Measurements from ENCODE around the gene SCAF4. TPM values are rescaled to one million over a fixed set of nuclear protein-coding genes. Genes with fewer than 3 reads are reported as not detected.

The SCAF4 gene
- total and polyA plus RNA-seq, 4 donors = 7.1 to 11.1 (median 9.3) TPM

DNA sequence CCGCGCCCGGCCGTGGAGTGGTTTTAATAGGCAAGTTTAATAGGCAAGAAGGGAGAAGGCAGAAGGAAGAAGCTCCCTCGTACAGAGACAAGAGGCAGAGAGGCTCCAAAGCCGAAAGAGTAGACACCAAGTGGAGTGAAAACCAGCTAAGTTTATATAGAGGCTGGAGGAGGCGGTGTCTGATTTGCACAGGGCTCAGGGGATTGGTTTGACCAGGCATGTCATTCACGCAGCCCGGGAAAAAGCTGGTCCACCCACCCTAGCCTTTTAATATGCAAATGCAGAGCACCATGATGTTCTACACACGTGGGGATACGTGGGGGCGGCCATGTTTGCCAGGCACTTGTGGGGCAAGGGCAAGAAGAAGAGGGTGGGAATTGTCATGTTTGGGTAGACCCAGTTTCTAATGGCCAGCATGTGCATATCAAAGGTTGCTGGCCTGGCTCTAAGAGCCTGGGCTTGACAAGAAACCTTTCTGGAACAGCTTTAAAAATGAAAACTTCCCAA is 90.4 kb downstream of the SCAF4 start:
- Histone ChIP-seq H3K4me1 (ENCODE audit: control insufficient read depth in 4 of 4, insufficient read depth in 4 of 4, low read length in 3 of 4) (no peaks in the 10 kb centered on the region), H3K36me3 (ENCODE audit: control insufficient read depth in 4 of 4, insufficient read depth in 3 of 4, low read depth in 1 of 4, low read length in 3 of 4) (peaks cover 0 to 3% (median 0%) of the 10 kb centered on the region in 4 donors), H3K4me3 (ENCODE audit: low read depth in 1 of 3, low read length in 3 of 3) (no peak overlapping the region), H3K9ac (ENCODE audit: low read depth in 1 of 2, low read length in 2 of 2) (no peak overlapping the region), H3K27me3 (ENCODE audit: control insufficient read depth in 4 of 4, insufficient read depth in 4 of 4, low read length in 3 of 4) (no peaks in the 10 kb centered on the region), H3K27ac (ENCODE audit: low read depth in 1 of 2, low read length in 2 of 2) (no peak overlapping the region), H3K9me3 (ENCODE audit: control insufficient read depth in 4 of 4, low read length in 3 of 4) (no peaks in the 10 kb centered on the region)
- no peak for DNase-seq (ENCODE audit: low spot score)
- TF ChIP-seq RXRA (IDR thresholded peaks at IDR 0.05) (no peak), CTCF (IDR thresholded peaks at IDR 0.05; ENCODE audit: low read depth, low read length, missing input control) (no peak), NR2F2 (IDR thresholded peaks at IDR 0.05) (no peak), GABPA (IDR thresholded peaks at IDR 0.05 in 1 of 2, conservative IDR thresholded peaks at IDR 0.05 in 1 of 2) (no peak), HNF4A (conservative IDR thresholded peaks at IDR 0.05) (no peak), JUND (IDR thresholded peaks at IDR 0.05) (no peak), YY1 (IDR thresholded peaks at IDR 0.05) (no peak), FOXA2 (IDR thresholded peaks at IDR 0.05) (no peak), FOXA1 (IDR thresholded peaks at IDR 0.05) (no peak), HNF4G (IDR thresholded peaks at IDR 0.05) (no peak), SP1 (IDR thresholded peaks at IDR 0.05) (no peak), TAF1 (conservative IDR thresholded peaks at IDR 0.05) (no peak), RAD21 (IDR thresholded peaks at IDR 0.05) (no peak), EGR1 (IDR thresholded peaks at IDR 0.05; ENCODE audit: low read depth in 2 of 2) (no peak)
- TF ChIP-seq, protein P1, sequence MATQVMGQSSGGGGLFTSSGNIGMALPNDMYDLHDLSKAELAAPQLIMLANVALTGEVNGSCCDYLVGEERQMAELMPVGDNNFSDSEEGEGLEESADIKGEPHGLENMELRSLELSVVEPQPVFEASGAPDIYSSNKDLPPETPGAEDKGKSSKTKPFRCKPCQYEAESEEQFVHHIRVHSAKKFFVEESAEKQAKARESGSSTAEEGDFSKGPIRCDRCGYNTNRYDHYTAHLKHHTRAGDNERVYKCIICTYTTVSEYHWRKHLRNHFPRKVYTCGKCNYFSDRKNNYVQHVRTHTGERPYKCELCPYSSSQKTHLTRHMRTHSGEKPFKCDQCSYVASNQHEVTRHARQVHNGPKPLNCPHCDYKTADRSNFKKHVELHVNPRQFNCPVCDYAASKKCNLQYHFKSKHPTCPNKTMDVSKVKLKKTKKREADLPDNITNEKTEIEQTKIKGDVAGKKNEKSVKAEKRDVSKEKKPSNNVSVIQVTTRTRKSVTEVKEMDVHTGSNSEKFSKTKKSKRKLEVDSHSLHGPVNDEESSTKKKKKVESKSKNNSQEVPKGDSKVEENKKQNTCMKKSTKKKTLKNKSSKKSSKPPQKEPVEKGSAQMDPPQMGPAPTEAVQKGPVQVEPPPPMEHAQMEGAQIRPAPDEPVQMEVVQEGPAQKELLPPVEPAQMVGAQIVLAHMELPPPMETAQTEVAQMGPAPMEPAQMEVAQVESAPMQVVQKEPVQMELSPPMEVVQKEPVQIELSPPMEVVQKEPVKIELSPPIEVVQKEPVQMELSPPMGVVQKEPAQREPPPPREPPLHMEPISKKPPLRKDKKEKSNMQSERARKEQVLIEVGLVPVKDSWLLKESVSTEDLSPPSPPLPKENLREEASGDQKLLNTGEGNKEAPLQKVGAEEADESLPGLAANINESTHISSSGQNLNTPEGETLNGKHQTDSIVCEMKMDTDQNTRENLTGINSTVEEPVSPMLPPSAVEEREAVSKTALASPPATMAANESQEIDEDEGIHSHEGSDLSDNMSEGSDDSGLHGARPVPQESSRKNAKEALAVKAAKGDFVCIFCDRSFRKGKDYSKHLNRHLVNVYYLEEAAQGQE (IDR thresholded peaks at IDR 0.05) = no peak
- TF ChIP-seq, protein P2, sequence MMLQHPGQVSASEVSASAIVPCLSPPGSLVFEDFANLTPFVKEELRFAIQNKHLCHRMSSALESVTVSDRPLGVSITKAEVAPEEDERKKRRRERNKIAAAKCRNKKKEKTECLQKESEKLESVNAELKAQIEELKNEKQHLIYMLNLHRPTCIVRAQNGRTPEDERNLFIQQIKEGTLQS (IDR thresholded peaks at IDR 0.05) = no peak
- TF ChIP-seq, protein P3, sequence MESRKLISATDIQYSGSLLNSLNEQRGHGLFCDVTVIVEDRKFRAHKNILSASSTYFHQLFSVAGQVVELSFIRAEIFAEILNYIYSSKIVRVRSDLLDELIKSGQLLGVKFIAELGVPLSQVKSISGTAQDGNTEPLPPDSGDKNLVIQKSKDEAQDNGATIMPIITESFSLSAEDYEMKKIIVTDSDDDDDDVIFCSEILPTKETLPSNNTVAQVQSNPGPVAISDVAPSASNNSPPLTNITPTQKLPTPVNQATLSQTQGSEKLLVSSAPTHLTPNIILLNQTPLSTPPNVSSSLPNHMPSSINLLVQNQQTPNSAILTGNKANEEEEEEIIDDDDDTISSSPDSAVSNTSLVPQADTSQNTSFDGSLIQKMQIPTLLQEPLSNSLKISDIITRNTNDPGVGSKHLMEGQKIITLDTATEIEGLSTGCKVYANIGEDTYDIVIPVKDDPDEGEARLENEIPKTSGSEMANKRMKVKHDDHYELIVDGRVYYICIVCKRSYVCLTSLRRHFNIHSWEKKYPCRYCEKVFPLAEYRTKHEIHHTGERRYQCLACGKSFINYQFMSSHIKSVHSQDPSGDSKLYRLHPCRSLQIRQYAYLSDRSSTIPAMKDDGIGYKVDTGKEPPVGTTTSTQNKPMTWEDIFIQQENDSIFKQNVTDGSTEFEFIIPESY (IDR thresholded peaks at IDR 0.05) = no peak
- TF ChIP-seq, protein P4, sequence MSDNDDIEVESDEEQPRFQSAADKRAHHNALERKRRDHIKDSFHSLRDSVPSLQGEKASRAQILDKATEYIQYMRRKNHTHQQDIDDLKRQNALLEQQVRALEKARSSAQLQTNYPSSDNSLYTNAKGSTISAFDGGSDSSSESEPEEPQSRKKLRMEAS (IDR thresholded peaks at IDR 0.05) = no peak
- WGBS = 97% methylated on average over 12 of the region's 12 CpGs
